Suprapubic skin (tissue), 4 donors: Measurements from ENCODE around the gene DDX43. TPM values are rescaled to one million over a fixed set of nuclear protein-coding genes. Genes with fewer than 3 reads are reported as not detected.
A peak's percentile ranks its signal among the peaks of the same experiment; 100 is the strongest.

Experiments
- DNase-seq, 2 donors: peaks; one replicate each; pipeline ENCODE4 v3.0.0-alpha.2; 2019; ENCODE audit warnings: low spot score in 2 of 2
- H3K27ac ChIP-seq: fragments of 200-600 bp; sonication (generic); one replicate; pipeline ENCODE4 v1.5.1; 2019
- H3K27me3 ChIP-seq: fragments of 200-600 bp; sonication (generic); one replicate; pipeline ENCODE4 v1.5.1; 2019
- H3K36me3 ChIP-seq: fragments of 200-600 bp; sonication (generic); one replicate; pipeline ENCODE4 v1.5.1; 2019
- H3K4me1 ChIP-seq: fragments of 200-600 bp; sonication (generic); one replicate; pipeline ENCODE4 v1.5.1; 2019
- H3K4me3 ChIP-seq: fragments of 200-600 bp; sonication (generic); one replicate; pipeline ENCODE4 v1.5.1; 2019; ENCODE audit warnings: mild to moderate bottlenecking
- H3K9me3 ChIP-seq: fragments of 200-600 bp; sonication (generic); one replicate; pipeline ENCODE4 v1.5.1; 2019
- CTCF ChIP-seq, 2 donors: fragments of 200-600 bp in 1 of 2; fragments of 450-650 bp in 1 of 2; sonication (generic) in 1 of 2; IDR thresholded peaks; one replicate each; pipeline ENCODE4 v1.5.1; 2016 to 2019; ENCODE audit warnings: antibody characterized with exemption in 2 of 2, mild to moderate bottlenecking in 1 of 2, moderate library complexity in 1 of 2
- EP300 ChIP-seq: sonication (generic); formaldehyde crosslinking; IDR thresholded peaks from one replicate; pipeline ENCODE4 v1.6.1; 2017; ENCODE audit warnings: antibody characterized with exemption
- POLR2A ChIP-seq, 2 donors: fragments of 450-650 bp; IDR thresholded peaks; one replicate each; pipeline ENCODE4 v1.6.1; 2017; ENCODE audit warnings: antibody characterized with exemption in 2 of 2, mild to moderate bottlenecking in 2 of 2, moderate library complexity in 2 of 2
- POLR2AphosphoS5 ChIP-seq, 3 donors: sonication (generic); formaldehyde crosslinking; IDR thresholded peaks; one replicate each; pipeline ENCODE4 v1.6.1; 2017; ENCODE audit warnings: antibody characterized with exemption in 3 of 3
- WGBS: methylation state at CpG from one replicate; pipeline ENCODE4 v1.1.5; 2018; 5-methylcytosine and 5-hydroxymethylcytosine counted together
- total RNA-seq, 4 donors: library from RNA; depleted of rRNA; stranded (reverse); fragments of >200 nt; gene quantifications; one replicate each; pipeline ENCODE4 v1.1.0, GENCODE V29; 2016

DDX43 gene
- total RNA-seq, result 1 to 10 TPM in 1 of 4 donors, under 1 TPM in 3; 0.34 to 3.1 (median 0.60) TPM

- peak within 1 kb of the TSS; percentile 67 for H3K27ac ChIP-seq
- no peaks in the 10 kb centered on the region for H3K27me3 ChIP-seq
- H3K9me3 ChIP-seq, result no peaks in the 10 kb centered on the region
- 82% methylated on average over 47 of the region's 54 CpGs for WGBS
- DNase-seq, result peak in 1 of 2 donors; percentile 66
- no peaks in the 10 kb centered on the region for H3K4me1 ChIP-seq
- no peaks in the 10 kb centered on the region for H3K36me3 ChIP-seq
- TF ChIP-seq CTCF (IDR thresholded peaks at IDR 0.05) (no peak), POLR2A (IDR thresholded peaks at IDR 0.05) (no peak), POLR2AphosphoS5 (IDR thresholded peaks at IDR 0.05) (no peak), EP300 (no peak)
- H3K4me3 ChIP-seq, result peak within 1 kb of the TSS; percentile 31
Observed at GRCh38 chr6:73394577-73395354, at the start of gene DDX43. DDX43 (plus strand) TSS chr6:73394828; CDS start chr6:73394906, 78 bp downstream.

- no peak overlapping the region for H3K4me3 ChIP-seq
- DNase-seq, result no peak
- TF ChIP-seq POLR2AphosphoS5 (IDR thresholded peaks at IDR 0.05) (no peak), POLR2A (IDR thresholded peaks at IDR 0.05) (no peak), CTCF (IDR thresholded peaks at IDR 0.05) (no peak)
- H3K9me3 ChIP-seq, result no peaks in the 10 kb centered on the region
- H3K36me3 ChIP-seq, result no peaks in the 10 kb centered on the region
- H3K27me3 ChIP-seq, result peaks cover 36% of the 10 kb centered on the region
- 36% methylated on average over 22 of the region's 33 CpGs for WGBS
- no peak overlapping the region for H3K27ac ChIP-seq
- no peaks in the 10 kb centered on the region for H3K4me1 ChIP-seq
Observed at GRCh38 chr6:73348550-73349204, 46.0 kb upstream of the DDX43 start.

- H3K4me1 ChIP-seq, result no peaks in the 10 kb centered on the region
- no peak for TF ChIP-seq CTCF (IDR thresholded peaks at IDR 0.05)
- TF ChIP-seq EP300, result no peak
- TF ChIP-seq POLR2AphosphoS5 (IDR thresholded peaks at IDR 0.05), result no peak
- TF ChIP-seq POLR2A (IDR thresholded peaks at IDR 0.05), result no peak
- WGBS, result 19% methylated on average over 6 of the region's 6 CpGs
- no peak overlapping the region for H3K4me3 ChIP-seq
- no peak overlapping the region for H3K27ac ChIP-seq
- H3K36me3 ChIP-seq, result no peaks in the 10 kb centered on the region
- no peaks in the 10 kb centered on the region for H3K9me3 ChIP-seq
- peaks cover 41% of the 10 kb centered on the region for H3K27me3 ChIP-seq
- no peak for DNase-seq
Observed at GRCh38 chr6:73349311-73349710, 45.3 kb upstream of the DDX43 start.

- H3K27me3 ChIP-seq, result peaks cover 25% of the 10 kb centered on the region
- H3K4me3 ChIP-seq, result no peak within 1 kb of the TSS
- WGBS, result 92% methylated on average over 27 of the region's 59 CpGs
- no peaks in the 10 kb centered on the region for H3K4me1 ChIP-seq
- H3K9me3 ChIP-seq, result no peaks in the 10 kb centered on the region
- no peaks in the 10 kb centered on the region for H3K36me3 ChIP-seq
- no peak within 1 kb of the TSS for H3K27ac ChIP-seq
- DNase-seq, result no peak
- no peak for TF ChIP-seq POLR2A (IDR thresholded peaks at IDR 0.05)
- TF ChIP-seq EP300, result no peak
- no peak for TF ChIP-seq CTCF (IDR thresholded peaks at IDR 0.05)
- no peak for TF ChIP-seq POLR2AphosphoS5 (IDR thresholded peaks at IDR 0.05)
Observed at GRCh38 chr6:73353636-73354593, 40.7 kb upstream of the DDX43 start, which contains the start of gene DPPA5. DPPA5 (minus strand) TSS chr6:73354276; CDS start chr6:73354225, 51 bp downstream.
